Left lung (tissue), 10 donors: ENCODE data around the gene GNPTAB. TPM values are rescaled to one million over a fixed set of nuclear protein-coding genes. Genes with fewer than 3 reads are reported as not detected.

Experiments used
- ATAC-seq: fragments of 200-7000 bp; cut with Tn5 transposase; one replicate; pipeline ENCODE4 v1.9.1; 2020; ENCODE audit warnings: moderate library complexity
- DNase-seq, 4 donors: peaks; one replicate each; pipeline ENCODE4 v3.0.0-alpha.2; 2013 to 2020
- H3K27ac ChIP-seq, 2 donors: fragments of 200-600 bp; sonication (generic) in 1 of 2; one replicate each; pipeline versions ENCODE4 v1.5.0 to v1.8.0; 2020 to 2021
- H3K27me3 ChIP-seq, 2 donors: fragments of 200-600 bp; sonication (generic) in 1 of 2; one replicate each; pipeline versions ENCODE4 v1.5.0 to v1.8.0; 2020 to 2021
- H3K36me3 ChIP-seq, 2 donors: fragments of 200-600 bp; sonication (generic) in 1 of 2; one replicate each; pipeline versions ENCODE4 v1.5.0 to v1.8.0; 2020 to 2021
- H3K4me1 ChIP-seq, 2 donors: fragments of 200-600 bp; one replicate each; pipeline ENCODE4 v1.8.0; 2021
- H3K4me3 ChIP-seq, 2 donors: fragments of 200-600 bp; sonication (generic) in 1 of 2; one replicate each; pipeline versions ENCODE4 v1.5.0 to v1.8.0; 2020 to 2021; ENCODE audit warnings: mild to moderate bottlenecking in 1 of 2
- H3K9me3 ChIP-seq, 2 donors: fragments of 200-600 bp; sonication (generic) in 1 of 2; one replicate each; pipeline versions ENCODE4 v1.5.0 to v1.8.0; 2020 to 2021
- CTCF ChIP-seq, 2 donors: fragments of 200-600 bp; sonication (generic) in 1 of 2; IDR thresholded peaks; one replicate each; pipeline versions ENCODE4 v1.5.0 to v1.8.0; 2021; ENCODE audit warnings: antibody characterized with exemption in 2 of 2
- intact Hi-C, 2 donors: fragments of 100-400 bp; cut with DNase I; formaldehyde crosslinking; loops; one replicate each; pipeline versions ENCODE4 v1.11.2 to v1.14.2; 2022
- polyA plus RNA-seq, 6 donors: library from polyadenylated mRNA; unstranded; fragments of 120-200 nt; gene quantifications; one replicate each; pipeline ENCODE4 v1.2.1, GENCODE V29; 2013; ENCODE audit not compliant: insufficient read length in 6 of 6
- total RNA-seq, 2 donors: library from RNA; stranded (reverse); fragmentation: NEBNext Ultra II Directional; extraction: Animal tissue kit (Norgen Biotek cat#: 25700); gene quantifications; one replicate each; pipeline ENCODE4 v1.2.1, GENCODE V29; 2021
- donor health status: DM: no; HTN: yes; CAD: no.
- donor health status: DM: no; HTN: no; CAD: no.

The GNPTAB gene
- total and polyA plus RNA-seq, 8 donors, result 42.7 to 68.9 (median 51.4) TPM

DNA sequence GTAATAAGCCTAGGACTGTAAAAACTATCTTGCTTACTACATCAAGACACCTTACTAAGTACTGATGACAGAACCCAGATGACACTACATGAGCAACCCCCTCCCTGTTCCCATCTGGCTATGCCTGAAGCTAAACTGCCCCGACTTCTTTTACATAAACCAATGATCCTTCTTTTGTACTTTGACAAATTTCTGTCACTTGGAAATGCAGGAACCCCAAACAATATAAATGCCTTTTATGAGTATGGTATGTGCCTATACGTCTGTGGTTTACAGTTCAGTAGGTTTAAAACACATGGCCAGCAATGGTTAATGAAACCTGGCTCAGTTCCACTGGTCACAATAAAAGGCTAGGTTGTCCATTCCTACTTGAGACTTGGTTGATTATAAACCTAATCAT is 97.6 kb downstream of the GNPTAB start:
- Histone ChIP-seq H3K27ac (no peak overlapping the region), H3K4me3 (no peak overlapping the region), H3K36me3 (peaks cover 0 to 44% of the 10 kb centered on the region in 2 donors), H3K4me1 (no peaks in the 10 kb centered on the region), H3K9me3 (no peaks in the 10 kb centered on the region), H3K27me3 (no peaks in the 10 kb centered on the region)
- DNase-seq (no peak), ATAC-seq (no peak)
- intact Hi-C loops, result no loop called here
- no peak for TF ChIP-seq CTCF (IDR thresholded peaks at IDR 0.05)

DNA sequence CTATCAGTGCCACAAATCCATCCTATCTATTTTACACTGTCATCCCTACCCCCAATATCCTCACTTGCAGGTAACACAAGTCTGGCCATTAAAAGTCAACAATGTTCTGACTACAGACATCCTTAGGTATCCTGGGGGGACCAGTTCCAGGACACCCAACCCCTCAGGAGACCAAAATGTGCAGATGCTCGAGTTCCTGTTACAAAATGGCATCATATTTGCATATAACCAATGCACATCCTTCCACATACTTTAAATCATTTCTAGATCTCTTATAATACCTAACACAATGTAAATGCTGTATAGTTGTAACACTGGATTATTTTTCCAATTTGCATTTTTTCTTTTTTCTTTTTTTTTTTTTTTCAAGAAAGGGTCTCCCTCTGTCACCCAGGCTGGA is 98.4 kb downstream of the GNPTAB start:
- Histone ChIP-seq H3K27ac (no peak overlapping the region), H3K4me3 (no peak overlapping the region), H3K9me3 (no peaks in the 10 kb centered on the region), H3K27me3 (no peaks in the 10 kb centered on the region), H3K4me1 (no peaks in the 10 kb centered on the region), H3K36me3 (peaks cover 0 to 44% of the 10 kb centered on the region in 2 donors)
- no peak for TF ChIP-seq CTCF (IDR thresholded peaks at IDR 0.05)
- no peak for ATAC-seq
- intact Hi-C loops, result no loop called here
- DNase-seq, result no peak

DNA sequence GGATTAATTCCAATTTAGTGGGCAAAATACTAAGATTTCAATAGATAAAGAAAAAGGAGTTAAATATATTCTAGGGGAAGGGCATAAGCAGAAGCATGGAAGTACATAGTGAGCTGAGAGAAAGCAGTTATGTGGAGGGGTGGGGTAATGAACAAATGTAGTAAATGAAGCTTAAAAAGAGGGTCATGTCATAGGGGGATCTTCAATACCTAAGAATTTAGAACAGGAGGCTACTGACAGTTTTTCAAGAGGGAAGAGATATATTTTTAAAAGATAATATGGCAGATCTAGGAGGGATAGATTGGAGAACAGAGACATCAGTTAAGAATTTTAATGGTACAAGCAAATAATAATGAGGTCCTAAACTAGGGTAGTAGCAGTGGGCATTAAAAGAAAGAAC is 100.9 kb downstream of the GNPTAB start:
- Histone ChIP-seq H3K27ac (no peak overlapping the region), H3K27me3 (no peaks in the 10 kb centered on the region), H3K4me1 (no peaks in the 10 kb centered on the region), H3K4me3 (no peak overlapping the region), H3K9me3 (no peaks in the 10 kb centered on the region), H3K36me3 (peaks cover 0 to 48% of the 10 kb centered on the region in 2 donors)
- intact Hi-C loops, result no loop called here
- ATAC-seq (no peak), DNase-seq (no peak)
- TF ChIP-seq CTCF (IDR thresholded peaks at IDR 0.05), result no peak

- no peak overlapping the region for H3K4me3 ChIP-seq
- H3K27me3 ChIP-seq, result no peaks in the 10 kb centered on the region
- no peaks in the 10 kb centered on the region for H3K4me1 ChIP-seq
- no peak for ATAC-seq
- peaks cover 0 to 55% of the 10 kb centered on the region in 2 donors for H3K36me3 ChIP-seq
- TF ChIP-seq CTCF (IDR thresholded peaks at IDR 0.05), result no peak
- H3K9me3 ChIP-seq, result no peaks in the 10 kb centered on the region
- intact Hi-C loops, result no loop called here
- H3K27ac ChIP-seq, result no peak overlapping the region
- no peak for DNase-seq
Observed at GRCh38 chr12:101727098-101727497, 103.7 kb downstream of the GNPTAB start.

GRCh38 chr12:101722392-101722791 is 108.4 kb downstream of the GNPTAB start:
- intact Hi-C loops, result no loop called here
- Histone ChIP-seq H3K36me3 (peaks cover 0 to 36% of the 10 kb centered on the region in 2 donors), H3K9me3 (no peaks in the 10 kb centered on the region), H3K27me3 (no peaks in the 10 kb centered on the region), H3K4me3 (no peak overlapping the region), H3K4me1 (no peaks in the 10 kb centered on the region), H3K27ac (no peak overlapping the region)
- no peak for TF ChIP-seq CTCF (IDR thresholded peaks at IDR 0.05)
- ATAC-seq (no peak), DNase-seq (no peak)
